ENCODE data around the gene AK5.
"Not testable (repeated sequence)": the region's sequence is repeated elsewhere in the genome, so short reads cannot be mapped to it uniquely, and the experiment has no call there.

Gene AK5

DNA sequence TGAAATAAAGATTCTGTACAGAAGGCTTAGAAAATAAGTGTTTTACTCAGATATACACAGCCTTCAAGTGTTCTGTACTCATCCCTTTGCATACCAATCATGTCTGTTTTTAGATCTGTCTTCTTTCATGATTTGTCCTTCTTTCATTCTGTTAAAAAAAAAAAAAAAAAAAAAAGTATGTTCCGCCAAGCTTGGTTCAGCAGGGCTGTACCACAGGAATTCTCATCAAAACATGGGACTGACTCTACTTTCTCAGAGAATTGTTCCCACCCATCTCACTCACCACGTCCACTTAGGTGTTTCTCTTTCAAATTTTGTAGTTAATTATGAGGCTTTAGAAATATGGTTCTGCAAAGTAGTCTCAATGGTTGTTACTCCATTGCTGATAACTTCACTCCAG is 119.0 kb downstream of the AK5 start:
- ATAC-seq (ENCODE audit: low read depth) (no peak), DNase-seq (ENCODE audit: low spot score) (no peak)
- Histone ChIP-seq H3K27ac (ENCODE audit: poor library complexity, severe bottlenecking) (no peak overlapping the region), H3K4me3 (ENCODE audit: severe bottlenecking) (no peak overlapping the region), H3K9me3 (ENCODE audit: severe bottlenecking) (no peaks in the 10 kb centered on the region), H3K27me3 (ENCODE audit: insufficient read depth, poor library complexity, severe bottlenecking) (no peaks in the 10 kb centered on the region), H3K4me1 (ENCODE audit: insufficient read depth, poor library complexity, severe bottlenecking) (no peaks in the 10 kb centered on the region), H3K36me3 (ENCODE audit: low read depth) (no peaks in the 10 kb centered on the region)
- TF ChIP-seq, protein P1, sequence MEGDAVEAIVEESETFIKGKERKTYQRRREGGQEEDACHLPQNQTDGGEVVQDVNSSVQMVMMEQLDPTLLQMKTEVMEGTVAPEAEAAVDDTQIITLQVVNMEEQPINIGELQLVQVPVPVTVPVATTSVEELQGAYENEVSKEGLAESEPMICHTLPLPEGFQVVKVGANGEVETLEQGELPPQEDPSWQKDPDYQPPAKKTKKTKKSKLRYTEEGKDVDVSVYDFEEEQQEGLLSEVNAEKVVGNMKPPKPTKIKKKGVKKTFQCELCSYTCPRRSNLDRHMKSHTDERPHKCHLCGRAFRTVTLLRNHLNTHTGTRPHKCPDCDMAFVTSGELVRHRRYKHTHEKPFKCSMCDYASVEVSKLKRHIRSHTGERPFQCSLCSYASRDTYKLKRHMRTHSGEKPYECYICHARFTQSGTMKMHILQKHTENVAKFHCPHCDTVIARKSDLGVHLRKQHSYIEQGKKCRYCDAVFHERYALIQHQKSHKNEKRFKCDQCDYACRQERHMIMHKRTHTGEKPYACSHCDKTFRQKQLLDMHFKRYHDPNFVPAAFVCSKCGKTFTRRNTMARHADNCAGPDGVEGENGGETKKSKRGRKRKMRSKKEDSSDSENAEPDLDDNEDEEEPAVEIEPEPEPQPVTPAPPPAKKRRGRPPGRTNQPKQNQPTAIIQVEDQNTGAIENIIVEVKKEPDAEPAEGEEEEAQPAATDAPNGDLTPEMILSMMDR (IDR thresholded peaks at IDR 0.05; ENCODE audit: poor library complexity, severe bottlenecking): no peak

DNA sequence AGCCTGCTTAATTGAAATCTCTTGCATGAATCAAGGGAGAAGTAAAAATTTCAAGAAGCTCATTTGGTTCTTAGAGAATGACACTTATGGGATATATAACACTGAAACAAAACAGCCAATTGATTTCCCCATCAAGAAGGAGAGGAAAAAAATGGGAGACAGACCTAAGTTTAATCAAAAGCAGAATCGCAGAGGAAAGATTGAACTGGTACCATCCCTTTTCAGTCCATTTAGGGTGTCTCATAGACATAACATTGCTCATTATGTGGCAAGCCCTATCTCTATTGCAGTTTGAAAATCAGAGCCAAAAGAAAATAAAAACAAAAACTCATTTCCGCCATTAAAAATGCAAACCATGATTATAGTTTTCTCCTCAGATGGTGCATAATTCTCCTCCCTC is 119.6 kb downstream of the AK5 start:
- TF ChIP-seq, protein P1 (IDR thresholded peaks at IDR 0.05; ENCODE audit: poor library complexity, severe bottlenecking): no peak
- ATAC-seq (ENCODE audit: low read depth) (no peak), DNase-seq (ENCODE audit: low spot score) (no peak)
- Histone ChIP-seq H3K4me1 (ENCODE audit: insufficient read depth, poor library complexity, severe bottlenecking) (no peaks in the 10 kb centered on the region), H3K27ac (ENCODE audit: poor library complexity, severe bottlenecking) (no peak overlapping the region), H3K9me3 (ENCODE audit: severe bottlenecking) (no peaks in the 10 kb centered on the region), H3K27me3 (ENCODE audit: insufficient read depth, poor library complexity, severe bottlenecking) (no peaks in the 10 kb centered on the region), H3K4me3 (ENCODE audit: severe bottlenecking) (no peak overlapping the region), H3K36me3 (ENCODE audit: low read depth) (no peaks in the 10 kb centered on the region)

DNA sequence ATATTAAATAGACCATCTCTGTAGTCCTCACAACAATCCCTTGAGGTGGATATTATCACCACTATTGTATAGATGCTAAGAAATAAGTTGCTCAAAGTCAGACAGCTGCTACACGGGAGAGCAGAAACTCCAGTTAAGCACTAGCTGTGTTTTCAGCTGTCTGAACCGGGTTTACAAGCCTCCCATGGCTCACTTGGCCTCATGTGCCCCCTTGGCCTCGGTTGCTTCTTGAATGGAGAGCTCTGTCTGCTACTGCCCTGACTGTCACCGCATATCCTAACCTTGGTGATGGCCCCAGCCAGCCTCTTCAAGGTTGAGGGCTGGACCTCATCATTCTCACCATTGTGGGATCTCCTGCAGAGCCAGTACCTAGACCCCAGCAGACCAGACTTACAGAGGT is 123.4 kb downstream of the AK5 start:
- Histone ChIP-seq H3K4me1 (ENCODE audit: insufficient read depth, poor library complexity, severe bottlenecking) (no peaks in the 10 kb centered on the region), H3K36me3 (ENCODE audit: low read depth) (no peaks in the 10 kb centered on the region), H3K27ac (ENCODE audit: poor library complexity, severe bottlenecking) (no peak overlapping the region), H3K27me3 (ENCODE audit: insufficient read depth, poor library complexity, severe bottlenecking) (no peaks in the 10 kb centered on the region), H3K4me3 (ENCODE audit: severe bottlenecking) (no peak overlapping the region), H3K9me3 (ENCODE audit: severe bottlenecking) (no peaks in the 10 kb centered on the region)
- ATAC-seq (ENCODE audit: low read depth): no peak
- no peak for DNase-seq (ENCODE audit: low spot score)
- TF ChIP-seq, protein P1 (IDR thresholded peaks at IDR 0.05; ENCODE audit: poor library complexity, severe bottlenecking): no peak

DNA sequence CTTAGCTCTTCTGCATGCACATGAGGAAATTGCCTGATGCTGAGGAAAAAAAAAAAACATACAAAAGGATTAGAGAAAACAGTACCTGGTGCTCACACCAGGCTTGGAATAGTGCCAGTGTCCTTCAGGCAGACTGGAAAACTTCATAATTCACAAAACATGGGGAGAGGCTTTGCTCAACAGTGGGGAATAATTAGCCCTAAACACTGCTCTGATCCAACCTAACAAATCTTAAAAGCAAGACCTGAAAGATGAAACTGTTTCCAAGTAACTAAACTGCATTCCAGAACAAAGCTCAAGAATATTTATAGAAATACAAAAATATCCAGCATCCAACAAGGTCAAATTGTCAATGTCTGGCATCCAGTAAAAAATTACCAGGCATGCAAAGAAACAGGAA is 124.8 kb downstream of the AK5 start:
- DNase-seq (ENCODE audit: low spot score) (no peak), ATAC-seq (ENCODE audit: low read depth) (no peak)
- Histone ChIP-seq H3K9me3 (ENCODE audit: severe bottlenecking) (no peaks in the 10 kb centered on the region), H3K4me1 (ENCODE audit: insufficient read depth, poor library complexity, severe bottlenecking) (no peaks in the 10 kb centered on the region), H3K27ac (ENCODE audit: poor library complexity, severe bottlenecking) (no peak overlapping the region), H3K36me3 (ENCODE audit: low read depth) (no peaks in the 10 kb centered on the region), H3K4me3 (ENCODE audit: severe bottlenecking) (no peak overlapping the region), H3K27me3 (ENCODE audit: insufficient read depth, poor library complexity, severe bottlenecking) (no peaks in the 10 kb centered on the region)
- TF ChIP-seq, protein P1 (IDR thresholded peaks at IDR 0.05; ENCODE audit: poor library complexity, severe bottlenecking): no peak

DNA sequence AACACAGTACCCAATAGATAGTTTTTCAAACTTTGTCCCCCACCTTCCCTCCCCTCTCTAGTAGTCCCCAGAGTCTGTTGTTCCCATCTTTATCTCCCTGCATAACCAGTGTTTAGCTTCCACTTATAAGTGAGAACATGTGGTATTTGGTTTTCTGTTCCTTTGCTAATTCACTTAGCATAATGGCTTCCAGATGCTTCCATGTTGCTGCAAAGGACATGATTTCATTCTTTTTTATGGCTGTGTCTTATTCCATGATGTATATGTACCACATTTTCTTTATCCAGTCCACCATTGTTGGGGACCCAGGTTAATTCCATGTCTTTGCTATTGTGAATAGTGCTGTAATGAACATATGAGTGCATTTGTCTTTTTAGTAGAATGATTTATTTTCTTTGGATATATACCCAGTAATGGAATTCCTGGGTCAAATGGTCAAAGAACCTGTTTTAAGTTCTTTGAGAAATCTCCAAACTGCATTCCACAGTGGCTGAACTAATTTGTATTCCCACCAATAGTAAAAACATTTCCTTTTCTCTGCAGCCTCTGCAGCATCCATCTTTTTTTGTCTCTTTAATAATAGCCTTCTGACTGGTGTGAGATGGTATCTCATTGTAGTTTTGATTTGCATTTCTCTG is 126.0 kb downstream of the AK5 start:
- TF ChIP-seq, protein P1 (IDR thresholded peaks at IDR 0.05; ENCODE audit: poor library complexity, severe bottlenecking): no peak
- Histone ChIP-seq H3K9me3 (ENCODE audit: severe bottlenecking) (no peaks in the 10 kb centered on the region), H3K4me1 (ENCODE audit: insufficient read depth, poor library complexity, severe bottlenecking) (no peaks in the 10 kb centered on the region), H3K27me3 (ENCODE audit: insufficient read depth, poor library complexity, severe bottlenecking) (no peaks in the 10 kb centered on the region), H3K27ac (ENCODE audit: poor library complexity, severe bottlenecking) (no peak overlapping the region), H3K4me3 (ENCODE audit: severe bottlenecking) (no peak overlapping the region), H3K36me3 (ENCODE audit: low read depth) (no peaks in the 10 kb centered on the region)
- ATAC-seq (ENCODE audit: low read depth): no peak
- no peak for DNase-seq (ENCODE audit: low spot score)

DNA sequence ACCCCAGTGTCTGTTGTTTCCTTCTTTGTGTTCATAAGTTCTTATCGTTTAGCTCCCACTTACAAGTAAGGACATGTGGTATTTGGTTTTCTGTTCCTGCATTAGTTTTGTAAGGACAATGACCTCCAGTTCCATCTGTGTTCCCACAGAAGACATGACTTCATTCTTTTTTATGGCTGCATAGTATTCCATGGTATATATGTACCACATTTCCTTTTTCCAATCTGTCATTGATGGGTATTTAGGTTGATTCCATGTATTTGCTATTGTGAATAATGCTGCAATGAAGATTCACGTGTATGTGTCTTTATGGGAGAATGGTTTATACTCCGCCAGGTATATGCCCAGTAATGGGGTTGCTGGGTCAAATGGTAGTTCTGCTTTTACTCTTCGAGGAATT is 127.1 kb downstream of the AK5 start:
- not testable (repeated sequence) for H3K27ac ChIP-seq (ENCODE audit: poor library complexity, severe bottlenecking); H3K4me1 ChIP-seq (ENCODE audit: insufficient read depth, poor library complexity, severe bottlenecking); DNase-seq (ENCODE audit: low spot score); H3K4me3 ChIP-seq (ENCODE audit: severe bottlenecking); ATAC-seq (ENCODE audit: low read depth); H3K36me3 ChIP-seq (ENCODE audit: low read depth); H3K9me3 ChIP-seq (ENCODE audit: severe bottlenecking); H3K27me3 ChIP-seq (ENCODE audit: insufficient read depth, poor library complexity, severe bottlenecking)

Measured in RWPE2 (cell line).